Endothelial cell of umbilical vein (primary cell): ENCODE results near the gene TRIM14. TPM values are rescaled to one million over a fixed set of nuclear protein-coding genes. Genes with fewer than 3 reads are reported as not detected.

Source experiments
- BruUV-seq: library from RNA; stranded (reverse); fragments of 400-500 nt; replicated peaks from 2 replicates; lab custom pipeline; 2021; lab: Mats Ljungman, UMichigan
- CTCF ChIA-PET: fragments of 300-600, 350-600 bp; sonication (Branson Sonifier 250); formaldehyde crosslinking; loops from one replicate; lab custom pipeline; 2021; ENCODE audit warnings: antibody characterized with exemption, inconsistent platforms; lab: Charles Lee
- POLR2A ChIA-PET: fragments of 300-600, 350-600 bp; sonication (Branson Sonifier 250); formaldehyde crosslinking; loops from one replicate; lab custom pipeline; 2021; ENCODE audit warnings: antibody characterized with exemption, inconsistent platforms; lab: Charles Lee
- DNase-seq: peaks from one replicate; pipeline ENCODE4 v3.0.0-alpha.2; 2011; ENCODE audit warnings: low read depth, low spot score
- FAIRE-seq: peaks from 2 replicates; lab custom pipeline; 2011; peaks lifted over from hg19 to GRCh38; lab: Jason Lieb, UNC
- H2AFZ ChIP-seq: 2 replicates; pipeline ENCODE4 v1.6.0; 2012; ENCODE audit warnings: low read depth, low read length, control low read depth, inconsistent platforms
- H3K27ac ChIP-seq: 2 replicates; pipeline ENCODE4 v1.5.1; 2011; ENCODE audit warnings: low read depth, mild to moderate bottlenecking, control low read depth, low read length, moderate library complexity; ENCODE audit not compliant: insufficient read depth
- H3K27me3 ChIP-seq, 2 experiments: 2 replicates each; pipeline versions ENCODE4 v1.6.0 to v1.6.1; 2011; ENCODE audit warnings: low read length in 2 of 2, mixed read lengths in 1 of 2; ENCODE audit not compliant: control insufficient read depth in 2 of 2, insufficient read depth in 2 of 2
- H3K36me3 ChIP-seq, 2 experiments: 2 replicates in 1 of 2; 3 replicates in 1 of 2; pipeline ENCODE4 v1.5.1; 2011; ENCODE audit warnings: low read length in 2 of 2, mild to moderate bottlenecking in 1 of 2, moderate library complexity in 1 of 2; ENCODE audit not compliant: control insufficient read depth in 2 of 2, insufficient read depth in 2 of 2; ENCODE audit errors: extremely low read depth in 1 of 2
- H3K4me1 ChIP-seq: 3 replicates; pipeline ENCODE4 v1.5.1; 2011; ENCODE audit warnings: mild to moderate bottlenecking, low read length; ENCODE audit not compliant: control insufficient read depth, insufficient read depth; ENCODE audit errors: extremely low read depth
- H3K4me2 ChIP-seq: 2 replicates; pipeline ENCODE4 v1.6.1; 2011; ENCODE audit warnings: low read length, control low read depth, mixed read lengths; ENCODE audit not compliant: insufficient read depth
- H3K4me3 ChIP-seq, 3 experiments: fragments of 200-600 bp in 1 of 3; sonication (generic), shearing (Covaris generic) in 1 of 3; replicated peaks in 1 of 3; 2 replicates each; pipeline ENCODE4 v1.5.1; 2011 to 2016; ENCODE audit warnings: control low read depth in 3 of 3, low read length in 3 of 3, mild to moderate bottlenecking in 2 of 3, inconsistent platforms in 1 of 3, low read depth in 1 of 3, moderate library complexity in 1 of 3; ENCODE audit not compliant: insufficient read depth in 1 of 3
- H3K79me2 ChIP-seq: 2 replicates; pipeline ENCODE4 v1.6.0; 2012; ENCODE audit warnings: low read length, inconsistent platforms; ENCODE audit not compliant: control insufficient read depth, insufficient read depth
- H3K9ac ChIP-seq: replicated peaks from 2 replicates; pipeline ENCODE3; 2011; ENCODE audit warnings: low read length, control low read depth; ENCODE audit not compliant: insufficient read depth; ENCODE audit errors: extremely low read depth
- H3K9me1 ChIP-seq: replicated peaks from 3 replicates; pipeline ENCODE4 v1.6.0; 2011; ENCODE audit warnings: mild to moderate bottlenecking, low read length; ENCODE audit not compliant: control insufficient read depth, insufficient read depth; ENCODE audit errors: extremely low read depth
- H3K9me3 ChIP-seq: replicated peaks from 2 replicates; pipeline ENCODE4 v1.5.1; 2012; ENCODE audit warnings: low read length, inconsistent platforms; ENCODE audit not compliant: control insufficient read depth, insufficient read depth
- H4K20me1 ChIP-seq: replicated peaks from 2 replicates; pipeline ENCODE3; 2011; ENCODE audit warnings: mild to moderate bottlenecking, low read length; ENCODE audit not compliant: control insufficient read depth, insufficient read depth; ENCODE audit errors: extremely low read depth
- EZH2 ChIP-seq: IDR thresholded peaks from 2 replicates; pipeline ENCODE4 v1.6.1; 2012; ENCODE audit warnings: borderline replicate concordance, low read depth, mild to moderate bottlenecking, moderate library complexity, low read length, inconsistent platforms; ENCODE audit not compliant: severe bottlenecking
- FOS ChIP-seq: IDR thresholded peaks from 2 replicates; pipeline ENCODE4 v1.6.1; 2011; ENCODE audit warnings: mild to moderate bottlenecking, low read length, moderate library complexity, borderline replicate concordance; ENCODE audit not compliant: insufficient read depth
- GATA2 ChIP-seq: IDR thresholded peaks from 2 replicates; pipeline ENCODE4 v1.7.0; 2011; ENCODE audit warnings: low read depth, mild to moderate bottlenecking, moderate library complexity, mixed read lengths, low read length; ENCODE audit not compliant: insufficient read length, insufficient read depth
- JUN ChIP-seq: IDR thresholded peaks from 2 replicates; pipeline ENCODE4 v1.6.1; 2011; ENCODE audit warnings: borderline replicate concordance, low read depth; ENCODE audit not compliant: insufficient read length, insufficient read depth
- MYC ChIP-seq: IDR thresholded peaks from one replicate; pipeline ENCODE4 v1.6.1; 2011; ENCODE audit warnings: mild to moderate bottlenecking, low read depth, low read length
- POLR2A ChIP-seq: IDR thresholded peaks from 2 replicates; pipeline ENCODE4 v1.6.1; 2012; ENCODE audit warnings: low read depth, mild to moderate bottlenecking, control low read depth, low read length
- POLR2AphosphoS5 ChIP-seq: IDR thresholded peaks from 2 replicates; pipeline ENCODE4 v1.6.1; 2012; ENCODE audit warnings: low read depth, mild to moderate bottlenecking, control low read depth, low read length, moderate library complexity; ENCODE audit not compliant: insufficient read depth
- dilution Hi-C: fragments of 300-500 bp; cut with MboI; formaldehyde crosslinking; loops from one replicate; pipeline ENCODE4 v1.15.0; 2019; ENCODE audit warnings: low sequenced_read_pairs; ENCODE audit not compliant: extremely low pct_ligation_motif_present
- intact Hi-C: fragments of 100-400 bp; cut with micrococcal nuclease; formaldehyde crosslinking; loops from one replicate; pipeline ENCODE4 v1.10.0; 2022
- polyA plus RNA-seq, 4 experiments: library from polyadenylated mRNA; depleted of rRNA in 3 of 4; stranded (reverse) in 3 of 4; unstranded in 1 of 4; fragments of >200 nt; gene quantifications; 2 replicates each; pipeline versions ENCODE4 v1.2.1 to v1.2.3, GENCODE V29; 2011 to 2012; ENCODE audit warnings: missing spikeins in 1 of 4
- total RNA-seq: library from RNA; stranded (reverse); gene quantifications from 2 replicates; pipeline ENCODE4 v1.2.3, GENCODE V29; 2021
- TF ChIP-seq, protein P1 (sequence below), 2 donors: IDR thresholded peaks; 1 replicate in 1 of 2; 2 replicates in 1 of 2; pipeline ENCODE4 v1.5.1; 2011; ENCODE audit warnings: low read length in 2 of 2, mild to moderate bottlenecking in 2 of 2, moderate library complexity in 2 of 2, control low read depth in 1 of 2, inconsistent platforms in 1 of 2, low read depth in 1 of 2; ENCODE audit not compliant: insufficient read depth in 1 of 2; ENCODE audit errors: extremely low read depth in 1 of 2
- TF ChIP-seq, protein P2 (sequence below): IDR thresholded peaks from 2 replicates; pipeline ENCODE4 v1.6.1; 2011; ENCODE audit not compliant: insufficient read depth, insufficient read length

Gene TRIM14
- total and polyA plus RNA-seq, 2 donors (not counting 3 experiments of a cell fraction or from before 2014, with no cell fraction given) = 4.8 to 10.7 TPM

DNA sequence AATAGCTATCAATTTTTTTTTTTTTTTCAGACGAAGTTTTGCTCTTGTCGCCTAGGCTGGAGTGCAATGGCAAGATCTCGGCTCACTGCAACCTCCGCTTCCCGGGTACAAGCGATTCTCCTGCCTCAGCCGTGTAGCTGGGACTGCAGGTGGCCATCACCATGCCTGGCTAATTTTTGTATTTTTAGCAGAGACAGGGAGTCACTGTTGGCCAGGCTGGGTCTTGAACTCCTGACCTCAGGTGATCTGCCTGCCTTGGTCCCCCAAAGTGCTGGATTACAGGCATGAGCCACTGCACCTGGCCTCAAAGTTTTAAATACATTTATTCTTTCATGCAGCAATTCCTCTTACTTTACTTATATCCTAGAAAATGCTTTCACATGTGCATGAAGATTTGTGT is 17.6 kb downstream of the TRIM14 start:
- DNase-seq (no peak), FAIRE-seq (peak; percentile 37)
- Histone ChIP-seq H4K20me1 (no peaks in the 10 kb centered on the region), H3K4me2 (no peak overlapping the region), H3K9me3 (no peaks in the 10 kb centered on the region), H3K9me1 (no peaks in the 10 kb centered on the region), H3K27me3 (no peaks in the 10 kb centered on the region), H3K79me2 (no peaks in the 10 kb centered on the region), H3K36me3 (no peaks in the 10 kb centered on the region), H3K27ac (no peak overlapping the region), H3K9ac (no peak overlapping the region), H3K4me3 (no peak overlapping the region), H3K4me1 (no peaks in the 10 kb centered on the region), H2AFZ (no peak overlapping the region)
- TF ChIP-seq, protein P1, sequence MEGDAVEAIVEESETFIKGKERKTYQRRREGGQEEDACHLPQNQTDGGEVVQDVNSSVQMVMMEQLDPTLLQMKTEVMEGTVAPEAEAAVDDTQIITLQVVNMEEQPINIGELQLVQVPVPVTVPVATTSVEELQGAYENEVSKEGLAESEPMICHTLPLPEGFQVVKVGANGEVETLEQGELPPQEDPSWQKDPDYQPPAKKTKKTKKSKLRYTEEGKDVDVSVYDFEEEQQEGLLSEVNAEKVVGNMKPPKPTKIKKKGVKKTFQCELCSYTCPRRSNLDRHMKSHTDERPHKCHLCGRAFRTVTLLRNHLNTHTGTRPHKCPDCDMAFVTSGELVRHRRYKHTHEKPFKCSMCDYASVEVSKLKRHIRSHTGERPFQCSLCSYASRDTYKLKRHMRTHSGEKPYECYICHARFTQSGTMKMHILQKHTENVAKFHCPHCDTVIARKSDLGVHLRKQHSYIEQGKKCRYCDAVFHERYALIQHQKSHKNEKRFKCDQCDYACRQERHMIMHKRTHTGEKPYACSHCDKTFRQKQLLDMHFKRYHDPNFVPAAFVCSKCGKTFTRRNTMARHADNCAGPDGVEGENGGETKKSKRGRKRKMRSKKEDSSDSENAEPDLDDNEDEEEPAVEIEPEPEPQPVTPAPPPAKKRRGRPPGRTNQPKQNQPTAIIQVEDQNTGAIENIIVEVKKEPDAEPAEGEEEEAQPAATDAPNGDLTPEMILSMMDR (IDR thresholded peaks at IDR 0.05; ENCODE audit: extremely low read depth in 1 of 2, insufficient read depth in 1 of 2, low read depth in 1 of 2, low read length in 2 of 2) = no peak
- no peak for TF ChIP-seq JUN
- no peak for TF ChIP-seq POLR2A
- TF ChIP-seq GATA2 = no peak
- TF ChIP-seq, protein P2, sequence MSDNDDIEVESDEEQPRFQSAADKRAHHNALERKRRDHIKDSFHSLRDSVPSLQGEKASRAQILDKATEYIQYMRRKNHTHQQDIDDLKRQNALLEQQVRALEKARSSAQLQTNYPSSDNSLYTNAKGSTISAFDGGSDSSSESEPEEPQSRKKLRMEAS = no peak
- no peak for TF ChIP-seq EZH2
- no peak for TF ChIP-seq FOS
- no peak for TF ChIP-seq POLR2AphosphoS5
- no peak for TF ChIP-seq MYC
- intact Hi-C loops (no loop called here), dilution Hi-C loops (no loop called here)
- ChIA-PET POLR2A (no interaction called here), CTCF (interaction anchor here (0.6 to 1.5 kb wide), 3 partner anchors 17 to 79 kb away, joined by 3 to 4 read pairs (median 3); partner anchors contain the start of gene TRIM14)
- no TSS peak for BruUV-seq
